ENCODE data around the gene METTL26.

METTL26 gene

DNA sequence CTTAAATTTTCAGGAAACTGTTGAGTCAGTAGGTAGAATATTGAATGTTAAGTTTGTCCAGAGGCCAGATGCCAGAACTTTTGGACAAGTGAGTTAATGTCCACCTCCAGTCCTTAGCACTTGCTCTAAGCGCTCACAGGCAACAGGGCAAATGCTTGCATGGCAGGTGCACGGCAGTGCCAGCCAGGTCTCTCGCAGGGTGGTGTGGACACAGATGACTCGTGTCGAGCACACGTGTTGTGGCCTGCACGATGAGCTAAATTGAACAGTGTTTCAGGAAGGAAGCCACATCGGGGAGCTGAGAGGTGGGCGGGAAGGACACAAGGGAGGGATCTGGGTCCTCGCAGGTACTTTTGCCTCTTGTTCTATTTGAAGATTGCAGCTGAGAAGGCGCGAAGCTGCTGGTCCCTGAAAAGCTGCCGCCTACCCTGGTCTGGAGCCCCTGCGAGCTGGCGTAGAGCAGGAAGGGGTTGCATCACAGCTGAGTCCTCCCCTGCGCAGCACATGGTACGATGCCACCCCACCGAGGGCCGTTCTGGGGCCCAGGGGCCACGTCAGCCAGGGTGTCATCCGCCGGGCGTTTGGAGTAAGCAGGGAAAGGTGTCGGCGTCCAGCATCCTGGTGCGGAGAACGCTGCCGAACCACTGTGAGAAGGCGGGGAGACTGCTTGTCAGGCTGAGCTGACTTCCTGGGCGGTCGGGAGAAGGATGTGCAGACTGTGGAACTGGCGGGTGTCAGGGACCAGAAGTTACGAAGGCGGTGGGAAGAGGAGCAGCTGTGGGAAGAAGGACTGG is 40.0 kb downstream of the METTL26 start:
- no peak for DNase-seq (ENCODE audit: low spot score)

GRCh38 chr16:595094-595528 is 41.0 kb downstream of the METTL26 start:
- DNase-seq (ENCODE audit: low spot score) = no peak

GRCh38 chr16:593807-594206 is 42.3 kb downstream of the METTL26 start:
- no peak for DNase-seq (ENCODE audit: low spot score)

DNA sequence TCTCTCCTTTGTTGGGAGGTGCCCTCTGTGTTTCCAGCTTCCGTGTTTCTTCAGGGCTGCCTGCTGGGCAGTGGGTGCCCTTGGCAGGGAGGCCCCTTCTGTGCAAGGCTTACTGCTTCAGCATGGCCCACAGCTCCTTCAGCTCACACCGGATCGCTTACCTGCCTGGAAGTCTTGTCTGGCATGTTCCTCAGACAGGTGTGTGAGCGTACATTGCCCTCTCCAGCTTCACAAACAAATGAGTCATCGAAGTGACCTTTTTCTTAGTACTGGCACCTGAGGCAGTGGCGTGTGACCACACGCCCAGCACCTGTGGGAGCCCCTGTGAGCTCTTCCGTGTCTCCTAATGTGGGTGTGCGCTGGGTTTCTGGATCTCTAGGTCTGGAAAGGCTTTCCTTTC is 42.7 kb downstream of the METTL26 start:
- DNase-seq (ENCODE audit: low spot score) = no peak

DNA sequence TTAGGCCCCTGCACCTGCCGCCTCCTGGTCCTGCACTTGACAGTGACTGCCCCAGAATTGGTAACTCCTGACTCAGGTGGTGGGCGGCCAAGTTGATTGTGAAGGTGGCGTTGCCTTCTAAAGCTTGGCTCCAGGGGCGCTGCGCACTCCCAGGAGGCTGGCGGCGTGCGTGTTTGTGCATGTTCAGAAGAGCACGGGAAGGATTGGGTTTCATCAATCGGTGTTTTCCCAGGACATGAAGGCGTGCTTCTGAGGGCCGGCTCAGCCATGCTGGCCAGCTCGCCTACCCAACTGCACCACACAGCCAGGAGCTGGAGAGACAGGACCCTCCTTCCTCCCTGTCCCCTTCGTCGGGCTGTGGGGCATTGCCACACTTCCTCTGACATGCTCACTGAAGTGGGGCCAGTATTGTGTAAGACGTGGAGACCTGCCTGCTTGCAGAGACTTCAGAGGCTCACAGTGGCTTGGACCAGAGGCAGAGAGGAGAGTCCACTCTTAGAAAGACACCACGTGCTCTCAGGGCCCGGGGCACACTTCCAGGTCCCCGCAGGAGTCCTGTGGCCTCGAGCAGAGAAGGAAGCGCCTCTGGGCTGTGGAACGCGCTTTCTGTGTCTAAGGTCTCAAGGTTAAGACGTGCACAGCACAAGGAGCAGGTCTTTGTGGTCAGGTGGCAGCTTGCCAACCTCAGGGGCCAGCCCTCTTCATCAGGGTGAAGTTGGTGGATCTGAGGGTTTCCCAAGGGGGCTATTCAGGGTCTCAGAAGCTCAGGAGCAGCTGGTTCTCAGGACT is 43.4 kb downstream of the METTL26 start:
- DNase-seq (ENCODE audit: low spot score) = peak; percentile 69

DNA sequence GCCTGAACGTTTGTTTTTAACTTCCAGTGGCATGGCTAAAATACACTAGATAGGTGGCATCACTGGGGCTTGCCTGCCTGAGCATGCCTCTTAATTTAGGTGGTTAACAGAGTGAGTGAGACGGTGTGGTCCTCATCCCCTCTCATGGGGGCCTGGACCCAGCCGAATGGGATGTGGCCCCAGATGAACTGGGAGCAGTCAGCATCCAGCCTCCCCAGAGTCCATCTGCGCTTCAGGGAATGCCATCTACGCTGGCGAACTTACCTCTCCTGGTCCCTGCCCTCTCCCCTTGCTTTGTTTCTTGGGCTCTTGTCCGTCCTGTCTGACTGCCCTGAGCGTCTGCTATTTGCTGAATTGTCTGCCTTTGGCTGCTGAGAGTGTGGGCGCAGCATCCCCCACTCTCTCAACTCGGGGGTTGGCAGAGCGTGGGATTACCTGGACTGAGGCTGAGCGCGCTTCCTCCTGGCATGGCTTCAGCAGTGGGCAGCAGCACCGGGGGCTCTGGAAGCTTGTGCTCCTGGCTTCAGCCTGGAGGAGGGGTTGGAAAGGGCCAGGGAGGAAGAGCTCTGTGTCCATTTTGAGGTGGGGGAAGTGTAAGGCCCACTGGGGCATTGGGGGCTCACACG is 44.1 kb downstream of the METTL26 start:
- DNase-seq (ENCODE audit: low spot score) = no peak

- no peak for DNase-seq (ENCODE audit: low spot score)
Observed at GRCh38 chr16:591231-591630, 44.9 kb downstream of the METTL26 start.

GRCh38 chr16:590815-591200 is 45.3 kb downstream of the METTL26 start:
- no peak for DNase-seq (ENCODE audit: low spot score)

- DNase-seq (ENCODE audit: low spot score) = no peak
Observed at GRCh38 chr16:590188-590814, 45.8 kb downstream of the METTL26 start.

DNA sequence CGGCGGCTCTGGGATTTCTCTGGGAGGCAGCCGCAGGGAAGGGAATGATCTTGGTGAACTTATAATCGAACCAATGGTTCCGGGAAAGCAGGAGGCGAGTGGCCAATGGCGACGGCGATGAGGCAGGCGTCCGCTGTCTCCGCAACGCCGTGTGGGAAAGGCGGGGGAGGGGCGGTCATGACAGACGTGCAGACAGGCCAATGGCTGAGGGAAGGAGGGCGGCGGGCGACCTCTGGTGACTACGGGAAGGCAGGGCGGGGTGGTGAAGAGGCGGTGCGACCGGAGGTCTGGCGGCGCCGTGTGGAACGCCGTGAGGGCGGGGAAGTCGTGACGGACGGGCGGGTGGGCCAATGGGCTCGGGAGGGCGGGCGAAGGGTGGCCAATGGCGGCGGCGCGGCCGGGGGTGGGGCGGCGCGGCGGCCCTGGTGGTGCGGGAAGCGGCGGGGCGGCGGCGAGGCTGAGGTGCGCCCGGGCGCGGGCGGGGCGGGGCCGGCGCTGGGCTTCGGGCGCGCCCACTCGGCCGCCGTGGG is 46.4 kb downstream of the METTL26 start, which contains the start of gene RAB40C:
TSS of gene RAB40C (plus strand) at position 409 of the 530 bp plus-strand sequence. CDS start 226 bp downstream, outside the sequence.
- DNase-seq (ENCODE audit: low spot score) = peak; percentile 96

- peak; percentile 95 for DNase-seq (ENCODE audit: low spot score)
Observed at GRCh38 chr16:588889-589657, 47.0 kb downstream of the METTL26 start.

DNA sequence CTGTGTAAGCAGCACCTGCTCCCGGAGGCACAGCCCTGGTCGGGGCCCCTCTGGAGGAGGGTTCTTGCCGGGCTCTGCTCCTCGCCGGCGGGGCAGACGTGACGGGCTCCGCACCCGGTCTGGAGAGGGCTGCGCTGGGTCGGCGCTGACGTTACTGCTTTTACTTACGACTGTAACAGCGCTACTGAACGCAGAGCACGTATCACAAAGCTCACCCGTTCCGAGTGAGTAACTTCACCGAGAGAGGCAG is 47.5 kb downstream of the METTL26 start:
- no peak for DNase-seq (ENCODE audit: low spot score)

GRCh38 chr16:586645-587590 is 49.2 kb downstream of the METTL26 start:
- DNase-seq (ENCODE audit: low spot score) = no peak

GRCh38 chr16:586047-586644 is 50.0 kb downstream of the METTL26 start:
- no peak for DNase-seq (ENCODE audit: low spot score)

DNA sequence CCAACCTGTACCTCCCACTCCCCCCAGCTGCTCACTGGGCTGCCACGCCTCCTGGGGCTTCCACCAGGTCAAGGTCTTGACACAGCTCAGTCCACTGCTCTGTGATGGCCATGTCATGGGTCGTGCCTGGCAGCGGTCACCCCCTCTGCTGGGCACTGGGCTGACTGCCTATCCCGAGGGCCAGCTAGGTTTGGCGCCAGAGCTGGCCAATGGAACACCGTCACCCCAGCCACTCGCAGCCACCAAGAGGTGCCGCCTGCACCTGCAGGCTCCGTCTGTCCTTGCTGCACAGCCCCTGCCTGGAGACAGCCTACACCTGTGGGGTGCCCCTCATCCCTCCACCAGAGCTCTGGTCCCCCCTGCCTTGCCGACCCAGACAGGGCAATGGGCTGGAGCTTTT is 50.8 kb downstream of the METTL26 start:
- DNase-seq (ENCODE audit: low spot score) = no peak

Data from pons (tissue), 1 donor.